PC-9 (cell line): ENCODE measurements around the gene CCL7. TPM values are rescaled to one million over a fixed set of nuclear protein-coding genes. Genes with fewer than 3 reads are reported as not detected.

ENCODE experiments used
- BruUV-seq: library from RNA; stranded (reverse); fragments of 400-500 nt; replicated peaks from 2 replicates; lab custom pipeline; 2021; lab: Mats Ljungman, UMichigan
- CTCF ChIA-PET: fragments of 300-600 bp; sonication (Branson Sonifier 250); formaldehyde crosslinking; loops from one replicate; lab custom pipeline; 2022; ENCODE audit warnings: antibody characterized with exemption; lab: Charles Lee
- POLR2A ChIA-PET: fragments of 300-600 bp; sonication (Branson Sonifier 250); formaldehyde crosslinking; loops from one replicate; lab custom pipeline; 2022; ENCODE audit warnings: antibody characterized with exemption; ENCODE audit not compliant: unreplicated experiment; lab: Charles Lee
- DNase-seq, 2 experiments: peaks; one replicate each; pipeline versions ENCODE4 v3.0.0 to v3.0.0-alpha.2; 2015 to 2022; ENCODE audit warnings: mixed read lengths in 1 of 2
- H2AFZ ChIP-seq: fragments of 200-600 bp; sonication (generic); 2 replicates; pipeline ENCODE4 v1.8.1; 2017; ENCODE audit warnings: antibody characterized with exemption
- H3F3A ChIP-seq: fragments of 200-600 bp; sonication (generic); 2 replicates; pipeline ENCODE4 v1.8.1; 2017; ENCODE audit warnings: antibody characterized with exemption, mild to moderate bottlenecking, low read depth; ENCODE audit not compliant: insufficient read depth
- H3K27ac ChIP-seq: fragments of 200-600 bp; sonication (generic); 2 replicates; pipeline ENCODE4 v1.6.1; 2016; ENCODE audit warnings: mixed run types
- H3K27me3 ChIP-seq: fragments of 200-600 bp; sonication (generic); 2 replicates; pipeline ENCODE4 v1.6.1; 2016; ENCODE audit warnings: low read depth, mixed run types; ENCODE audit not compliant: insufficient read depth
- H3K36me3 ChIP-seq: fragments of 200-600 bp; sonication (generic); 2 replicates; pipeline ENCODE4 v1.6.1; 2016; ENCODE audit warnings: low read depth, mixed run types
- H3K4me1 ChIP-seq: fragments of 200-600 bp; sonication (generic); replicated peaks from 2 replicates; pipeline ENCODE4 v1.6.1; 2016; ENCODE audit warnings: mixed run types; ENCODE audit not compliant: insufficient read depth
- H3K4me2 ChIP-seq: fragments of 200-600 bp; sonication (generic); 2 replicates; pipeline ENCODE4 v1.6.1; 2017; ENCODE audit warnings: mixed run types
- H3K4me3 ChIP-seq: fragments of 200-600 bp; sonication (generic); 2 replicates; pipeline ENCODE4 v1.6.1; 2016; ENCODE audit warnings: mixed run types
- H3K79me2 ChIP-seq: fragments of 200-600 bp; sonication (generic); 2 replicates; pipeline ENCODE4 v1.6.1; 2017; ENCODE audit warnings: low read depth, mixed run types
- H3K9me2 ChIP-seq: fragments of 200-600 bp; sonication (generic); 2 replicates; pipeline ENCODE4 v1.8.1; 2017; ENCODE audit warnings: mild to moderate bottlenecking; ENCODE audit not compliant: insufficient read depth
- H3K9me3 ChIP-seq: fragments of 200-600 bp; sonication (generic); 2 replicates; pipeline ENCODE4 v1.8.1; 2016; ENCODE audit warnings: low read depth; ENCODE audit not compliant: insufficient read depth
- H4K20me1 ChIP-seq: fragments of 200-600 bp; sonication (generic); 2 replicates; pipeline ENCODE4 v1.8.1; 2017; ENCODE audit not compliant: insufficient read depth
- CTCF ChIP-seq: fragments of 200-600 bp; sonication (generic); conservative IDR thresholded peaks from 2 replicates; pipeline ENCODE4 v1.6.1; 2017; ENCODE audit warnings: mixed run types, antibody characterized with exemption, mild to moderate bottlenecking, moderate library complexity
- EZH2 ChIP-seq: fragments of 200-600 bp; sonication (generic); IDR thresholded peaks from 2 replicates; pipeline ENCODE4 v1.8.0; 2017; ENCODE audit warnings: antibody characterized with exemption, low read depth
- intact Hi-C: fragments of 100-400 bp; cut with micrococcal nuclease; formaldehyde crosslinking; loops from one replicate; pipeline ENCODE4 v1.10.0; 2022; ENCODE audit not compliant: unreplicated experiment
- total RNA-seq: library from RNA; stranded (reverse); gene quantifications from 2 replicates; pipeline ENCODE4 v1.2.3, GENCODE V29; 2021

CCL7 gene
- total RNA-seq, 1 experiment from 2014 or later = not detected

- Histone ChIP-seq H2AFZ (no peak overlapping the region), H3K27me3 (peaks cover 12% of the 10 kb centered on the region; the same call in 1 of the 2 replicates), H3K36me3 (no peaks in the 10 kb centered on the region), H3K4me3 (no peak overlapping the region), H3K4me1 (no peaks in the 10 kb centered on the region), H3K9me2 (no peaks in the 10 kb centered on the region), H3F3A (no peaks in the 10 kb centered on the region), H4K20me1 (no peaks in the 10 kb centered on the region), H3K4me2 (no peak overlapping the region), H3K79me2 (no peaks in the 10 kb centered on the region), H3K27ac (no peak overlapping the region), H3K9me3 (no peaks in the 10 kb centered on the region)
- intact Hi-C loops = no loop called here
- POLR2A ChIA-PET = no interaction called here
- BruUV-seq = no TSS peak
- CTCF ChIA-PET = no interaction called here
- TF ChIP-seq CTCF = no peak
- TF ChIP-seq EZH2 = no peak
- DNase-seq = no peak
Measured at GRCh38 chr17:34246446-34246845, 23.6 kb upstream of the CCL7 start.

- no peaks in the 10 kb centered on the region for H3K36me3 ChIP-seq
- H3K9me2 ChIP-seq = no peaks in the 10 kb centered on the region
- no peak overlapping the region for H3K4me2 ChIP-seq
- no TSS peak for BruUV-seq
- ChIA-PET CTCF (no interaction called here), POLR2A (no interaction called here)
- DNase-seq = no peak
- TF ChIP-seq CTCF = no peak
- TF ChIP-seq EZH2 = no peak
- H3K27ac ChIP-seq = no peak overlapping the region
- no peaks in the 10 kb centered on the region for H3F3A ChIP-seq
- intact Hi-C loops = no loop called here
- no peaks in the 10 kb centered on the region for H3K9me3 ChIP-seq
- no peaks in the 10 kb centered on the region for H4K20me1 ChIP-seq
- no peak overlapping the region for H2AFZ ChIP-seq
- H3K4me1 ChIP-seq = no peaks in the 10 kb centered on the region
- H3K4me3 ChIP-seq = no peak overlapping the region
- peaks cover 16% of the 10 kb centered on the region; the same call in 1 of the 2 replicates for H3K27me3 ChIP-seq
- H3K79me2 ChIP-seq = no peaks in the 10 kb centered on the region
Measured at GRCh38 chr17:34246881-34247280, 23.1 kb upstream of the CCL7 start.

- no TSS peak for BruUV-seq
Measured at GRCh38 chr17:34248511-34249024, 21.5 kb upstream of the CCL7 start.

More at GRCh38 chr17:34248511-34249024, 21.5 kb upstream of the CCL7 start:
- no peaks in the 10 kb centered on the region for H3K9me3 ChIP-seq
- peaks cover 26% of the 10 kb centered on the region; the same call in 1 of the 2 replicates for H3K27me3 ChIP-seq
- no peaks in the 10 kb centered on the region for H3F3A ChIP-seq
- no peak for DNase-seq
- no peak overlapping the region for H3K27ac ChIP-seq
- TF ChIP-seq EZH2 (no peak), CTCF (no peak)
- ChIA-PET POLR2A (no interaction called here), CTCF (no interaction called here)
- intact Hi-C loops = no loop called here
- no peaks in the 10 kb centered on the region for H3K36me3 ChIP-seq
- no peak overlapping the region for H3K4me3 ChIP-seq
- no peaks in the 10 kb centered on the region for H3K9me2 ChIP-seq
- H3K4me1 ChIP-seq = no peaks in the 10 kb centered on the region
- no peaks in the 10 kb centered on the region for H4K20me1 ChIP-seq
- no peaks in the 10 kb centered on the region for H3K79me2 ChIP-seq
- H3K4me2 ChIP-seq = no peak overlapping the region
- H2AFZ ChIP-seq = no peak overlapping the region
